NCI-H226 (cell line): ENCODE measurements around the gene TGFB1I1.
"Not testable (repeated sequence)": the region's sequence is repeated elsewhere in the genome, so short reads cannot be mapped to it uniquely, and the experiment has no call there.

Source experiments
- DNase-seq: peaks from one replicate; pipeline ENCODE4 v3.0.0-alpha.2; 2015

TGFB1I1 gene

DNA sequence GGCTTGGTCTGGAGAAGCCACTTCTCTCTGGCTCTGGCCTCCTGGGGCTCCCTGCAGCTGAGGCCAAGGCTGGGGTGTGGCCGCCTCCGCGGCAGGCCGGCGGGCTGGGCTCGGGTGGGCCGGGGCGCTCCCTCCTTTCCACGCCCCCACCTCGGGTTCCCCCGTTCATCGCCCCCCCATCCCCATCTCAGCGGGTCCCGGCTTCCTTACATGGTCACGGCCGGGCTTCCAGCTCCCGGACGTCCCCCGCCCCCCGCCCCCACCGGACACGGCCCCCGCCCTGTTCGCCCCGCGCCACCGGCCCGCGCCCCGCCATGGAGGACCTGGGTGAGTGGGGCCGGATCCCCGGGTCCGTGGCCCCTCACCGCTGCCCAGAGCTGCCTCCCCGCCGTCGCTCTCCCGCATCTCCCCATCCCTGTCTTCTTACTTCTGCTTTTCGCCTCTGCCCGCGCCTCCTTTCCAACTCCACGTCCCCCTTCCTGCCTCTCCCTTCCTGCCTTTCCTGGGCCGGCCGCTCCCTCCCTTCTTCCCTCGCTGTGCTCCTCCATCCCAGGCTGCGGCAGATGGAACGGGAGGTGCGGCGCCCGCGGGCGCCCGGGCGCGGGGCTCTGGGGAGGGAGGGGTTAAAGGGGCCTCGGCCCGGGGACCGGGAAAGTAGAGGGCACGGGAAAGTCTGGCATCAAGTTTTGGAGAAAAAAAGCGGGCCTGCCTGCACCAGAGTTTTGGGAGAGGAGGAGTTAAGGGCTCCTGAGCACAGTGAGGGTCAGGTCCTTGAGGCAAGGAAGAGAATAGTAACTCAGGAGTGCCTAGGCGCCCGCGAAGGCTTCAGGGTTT is at the start of gene TGFB1I1:
TSS of gene TGFB1I1 (plus strand) at position 278 of the 834 bp plus-strand sequence. CDS start at position 315, 37 bp downstream.
- peak; percentile 20 for DNase-seq

DNA sequence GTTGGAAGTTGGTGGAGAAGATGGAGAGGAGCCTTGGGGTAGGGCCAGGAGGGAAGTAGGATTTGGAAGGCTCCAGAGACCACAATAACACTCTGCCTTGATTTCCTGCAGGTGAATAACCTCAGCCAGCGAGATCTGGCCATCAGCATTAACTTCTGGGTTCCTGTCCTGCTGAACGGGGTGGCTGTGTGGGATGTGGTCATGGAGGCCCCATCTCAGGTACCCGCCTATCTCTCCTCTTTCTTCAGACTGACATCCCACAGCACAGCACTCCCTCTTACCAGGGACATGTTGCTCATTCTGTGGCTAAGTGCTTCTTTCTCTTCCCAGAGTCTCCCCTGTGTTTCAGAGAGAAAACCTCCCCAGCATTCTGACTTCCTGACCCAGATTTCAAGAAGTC is 48.7 kb upstream of the TGFB1I1 start:
- no peak for DNase-seq

DNA sequence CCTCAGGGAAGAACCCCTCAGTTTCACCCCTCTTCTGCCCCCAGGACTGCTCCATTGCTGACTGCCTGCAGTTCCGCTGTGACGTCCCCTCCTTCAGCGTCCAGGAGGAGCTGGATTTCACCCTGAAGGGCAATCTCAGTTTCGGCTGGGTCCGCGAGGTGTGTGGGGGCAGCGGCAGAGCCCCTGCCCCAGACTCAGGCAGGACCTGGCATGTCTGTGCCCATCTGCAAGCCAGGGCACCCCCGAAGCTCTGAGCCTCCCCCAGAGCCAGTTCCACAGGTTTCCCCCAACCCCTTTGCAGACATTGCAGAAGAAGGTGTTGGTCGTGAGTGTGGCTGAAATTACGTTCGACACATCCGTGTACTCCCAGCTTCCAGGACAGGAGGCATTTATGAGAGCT is 48.2 kb upstream of the TGFB1I1 start:
- no peak for DNase-seq

DNA sequence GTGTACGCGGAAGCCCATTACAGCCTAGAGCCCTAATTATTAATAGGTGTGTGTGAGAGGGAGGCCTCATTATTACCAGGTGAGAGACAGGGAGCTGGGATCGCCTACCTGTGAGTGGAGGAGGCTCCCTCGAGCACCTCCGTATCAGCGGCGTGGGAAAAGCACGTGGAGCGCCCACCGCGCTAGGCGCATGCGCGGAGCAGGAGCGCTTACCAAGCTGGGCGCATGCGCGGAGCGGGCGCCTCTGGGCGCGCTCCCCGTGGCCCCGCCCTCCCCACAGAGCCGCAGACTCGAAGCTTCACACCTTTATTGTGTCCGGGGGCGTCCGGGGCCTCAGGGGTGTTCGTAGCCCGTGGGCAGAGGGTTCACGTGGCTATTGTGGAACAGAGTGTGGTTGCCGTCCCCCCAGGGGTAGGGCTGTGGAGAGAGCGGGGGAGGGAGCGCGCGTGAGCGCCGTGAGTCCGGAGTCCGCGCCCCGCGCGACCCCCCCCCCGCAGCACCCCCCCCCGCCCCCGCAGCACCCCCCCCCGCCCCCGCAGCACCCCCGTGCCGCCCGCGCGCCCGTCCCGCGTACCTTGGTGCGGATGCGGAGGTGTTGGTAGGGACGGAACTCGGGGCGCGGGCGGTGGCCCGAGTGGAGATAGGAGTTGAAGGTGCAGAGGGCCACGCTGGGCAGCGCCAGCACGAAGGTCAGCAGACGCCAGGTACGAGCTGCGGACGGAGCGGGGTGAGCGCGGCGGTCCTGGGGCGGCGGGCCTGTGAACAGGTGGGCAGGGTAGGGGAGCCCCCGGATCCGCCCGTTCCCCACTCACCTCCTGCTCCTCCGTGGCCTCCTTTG is 44.3 kb upstream of the TGFB1I1 start:
- DNase-seq = no peak

DNA sequence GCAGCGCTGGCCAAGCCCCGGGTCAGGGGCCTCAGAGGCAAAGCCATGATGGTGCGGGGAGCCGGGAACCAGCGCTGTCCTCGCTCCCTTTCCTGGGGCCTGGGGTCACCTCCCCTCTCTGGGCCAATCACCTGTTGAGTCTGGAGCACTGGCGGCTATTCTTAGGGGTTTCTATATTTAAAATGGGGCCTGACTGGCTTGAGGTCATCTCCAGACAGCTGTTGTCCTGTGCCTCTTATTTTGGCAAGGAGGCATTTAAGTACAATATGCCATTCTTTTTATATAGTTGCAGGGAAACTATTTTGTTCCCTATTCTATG is 43.7 kb upstream of the TGFB1I1 start, which contains the start of gene COX6A2:
TSS of gene COX6A2 (minus strand) at position 82 of the 319 bp plus-strand sequence. CDS start at position 47, 35 bp downstream.
- DNase-seq = no peak

DNA sequence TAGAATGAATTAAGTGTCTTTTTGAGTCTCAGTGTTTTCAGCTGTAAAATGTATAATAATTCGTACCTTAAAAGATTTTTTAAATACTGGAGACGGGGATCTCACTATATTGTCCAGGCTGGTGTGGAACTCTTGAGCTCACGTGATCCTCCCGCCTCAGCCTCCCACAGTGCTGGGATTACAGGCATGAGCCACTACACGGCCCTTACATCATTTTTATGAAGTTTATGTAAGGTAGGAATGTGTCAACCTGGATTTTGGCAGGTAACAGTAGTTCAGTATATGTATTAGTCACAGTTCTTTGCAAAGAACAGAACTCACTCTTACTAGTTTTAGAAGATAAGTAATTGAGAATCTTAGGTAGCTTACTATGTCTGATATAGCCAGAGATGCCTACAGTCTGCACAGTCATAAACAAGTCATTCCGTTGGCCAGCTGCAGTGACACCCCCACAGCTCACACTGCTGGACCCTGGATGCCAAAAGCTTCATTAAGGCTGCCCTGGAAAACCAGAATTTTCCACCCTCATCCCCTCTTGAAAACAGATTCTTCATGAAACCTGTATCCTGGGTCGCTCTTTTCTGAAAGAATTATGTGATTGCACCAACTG is 43.2 kb upstream of the TGFB1I1 start:
- DNase-seq = no peak

DNA sequence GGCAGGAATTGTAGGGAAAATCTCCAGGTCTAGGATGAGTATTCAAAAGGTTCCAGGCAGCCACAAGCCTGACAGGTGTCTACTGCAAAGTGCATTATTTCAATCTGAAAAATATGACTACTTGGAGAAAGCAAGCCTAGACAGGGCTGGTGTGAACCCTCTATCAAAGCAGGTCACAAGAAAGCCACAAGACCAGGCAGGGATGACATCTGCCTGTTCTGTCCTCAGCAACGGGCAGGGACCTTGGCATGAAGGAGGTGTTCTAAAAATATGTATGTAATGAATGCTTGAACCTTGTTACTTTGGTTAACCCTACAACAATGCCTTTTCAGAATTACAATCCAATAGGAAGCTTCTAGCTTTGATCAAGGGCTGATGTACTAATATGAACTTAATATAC is 42.6 kb upstream of the TGFB1I1 start:
- DNase-seq = no peak

DNA sequence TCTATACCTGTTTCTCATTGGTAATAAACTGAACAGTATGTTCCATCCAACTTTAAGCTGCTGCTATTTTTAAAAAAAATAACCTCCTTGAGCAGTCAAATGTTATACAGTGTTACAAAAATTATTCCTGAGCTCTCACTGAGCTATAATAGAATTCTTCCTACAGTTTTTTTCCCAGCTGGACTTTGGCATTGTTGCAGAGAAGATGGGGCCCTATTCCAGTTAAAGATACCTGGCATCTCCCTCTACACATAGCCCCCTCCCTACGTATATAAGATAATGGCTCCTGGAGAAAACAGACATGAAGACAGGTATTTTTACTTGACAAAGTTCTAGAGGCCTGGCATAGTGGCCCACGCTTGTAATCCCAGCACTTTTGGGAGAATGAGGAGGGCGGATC is 42.2 kb upstream of the TGFB1I1 start:
- DNase-seq = no peak

DNA sequence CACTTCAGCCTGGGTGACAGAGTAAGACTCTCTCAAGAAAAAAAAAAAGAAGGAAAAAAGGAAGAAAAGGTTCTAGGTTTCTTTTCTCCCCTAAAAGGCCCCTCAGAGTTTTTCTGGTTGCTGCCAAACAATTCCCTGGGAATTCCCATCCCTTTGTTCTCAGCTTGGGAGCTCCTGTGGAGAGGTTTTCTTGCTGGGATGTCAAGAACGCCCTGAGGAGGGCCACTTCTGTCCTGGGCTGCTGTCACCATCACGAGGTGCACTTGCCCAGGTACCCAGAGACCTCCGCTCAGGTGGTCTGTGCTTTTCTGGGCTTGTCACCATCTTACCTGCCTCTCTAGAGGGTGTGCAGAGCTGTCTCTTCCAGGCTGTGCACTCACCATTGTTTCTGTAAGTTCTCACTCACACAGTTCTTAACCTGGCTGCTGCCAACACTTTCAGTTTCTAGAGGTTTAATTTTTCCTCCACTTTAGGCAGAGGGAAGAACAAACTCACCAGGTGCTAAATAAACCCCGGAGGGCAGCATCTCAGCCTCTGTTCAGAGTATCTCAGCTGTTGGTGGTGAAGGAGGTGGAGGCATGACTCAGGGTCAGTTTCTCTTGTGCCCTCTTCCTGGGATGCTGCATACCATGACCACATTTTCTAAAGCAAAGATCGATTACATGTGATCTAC is 41.4 kb upstream of the TGFB1I1 start:
- DNase-seq = no peak

DNA sequence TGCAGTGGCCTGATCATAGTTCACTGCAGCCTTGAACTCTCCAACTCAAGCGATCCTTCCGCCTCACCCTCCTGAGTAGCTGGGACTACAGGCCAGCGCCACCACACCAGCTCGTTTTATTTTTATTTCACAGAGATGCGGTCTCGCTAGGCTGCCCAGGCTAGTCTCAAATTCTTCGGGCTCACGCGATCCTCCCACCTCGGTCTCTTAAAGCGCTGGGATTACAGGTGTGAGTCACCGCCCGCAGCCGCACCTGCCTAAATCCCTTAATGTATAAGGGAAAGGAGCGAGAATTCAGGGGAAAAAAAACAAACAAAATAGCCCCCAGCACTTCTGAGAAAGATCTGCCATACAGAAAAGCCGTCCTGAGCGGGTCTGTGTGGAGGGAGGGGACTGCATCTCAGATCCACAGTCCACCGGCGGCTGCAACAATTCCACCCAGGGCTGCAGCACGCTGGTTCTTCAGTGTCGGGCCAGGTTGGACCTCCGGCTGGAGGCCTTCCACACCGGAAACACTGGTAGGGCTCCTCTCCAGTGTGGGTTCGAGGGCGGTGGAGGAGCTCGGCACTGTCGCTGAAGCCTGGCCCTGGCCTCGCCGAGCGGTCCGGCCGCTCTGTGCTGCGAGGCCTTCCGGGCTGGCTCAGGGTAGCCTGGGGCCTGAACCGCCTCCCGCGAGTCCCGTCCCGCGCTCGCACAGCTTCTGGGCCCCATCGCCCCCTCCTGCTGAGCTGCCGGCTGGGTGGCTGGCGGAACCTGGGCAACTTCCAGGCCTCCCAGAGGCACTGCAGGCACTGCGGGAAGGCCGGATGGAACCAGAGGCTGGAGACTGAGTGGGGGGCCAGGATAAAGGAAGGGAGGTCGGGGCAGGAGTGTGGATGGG is 36.4 kb upstream of the TGFB1I1 start:
- DNase-seq = no peak

DNA sequence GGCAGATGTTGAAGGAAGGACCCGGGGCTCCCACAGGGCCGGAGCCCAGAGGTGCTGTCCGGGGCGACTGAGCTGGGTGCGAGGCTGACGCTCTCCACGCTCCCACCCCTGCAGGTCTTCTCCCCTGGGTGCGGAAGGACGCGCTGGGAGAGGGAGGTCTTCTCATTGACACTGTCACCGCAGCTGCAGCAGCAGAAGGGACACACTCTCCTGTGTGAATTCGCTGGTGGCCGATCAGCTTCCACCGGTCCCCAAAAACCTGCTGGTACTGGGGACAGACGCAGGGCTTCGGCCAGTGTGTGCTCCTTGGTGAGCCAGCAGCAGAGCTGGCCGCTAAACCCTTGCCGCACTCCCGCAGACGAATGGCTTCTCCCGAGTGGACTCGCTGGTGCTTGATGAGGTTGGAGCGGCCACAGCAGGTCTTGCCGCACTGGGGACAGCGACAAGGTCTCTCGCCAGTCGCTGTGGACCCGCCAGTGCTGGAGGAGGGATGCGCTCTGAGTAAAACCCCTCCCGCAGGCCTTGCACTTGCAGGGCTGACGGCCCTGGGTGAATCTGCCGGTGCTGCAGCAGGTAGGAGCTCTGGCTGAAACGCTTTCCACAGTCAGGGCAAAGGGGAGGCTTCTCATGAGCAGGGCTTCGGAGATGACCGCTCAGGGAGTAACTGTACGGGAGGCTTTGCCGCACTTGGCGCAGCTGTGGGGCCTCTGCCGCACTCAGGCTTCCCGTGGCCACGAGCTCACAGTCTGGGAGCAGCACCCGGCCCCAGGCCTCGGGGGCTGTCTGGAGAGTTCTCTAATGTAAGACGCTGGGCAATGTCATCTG is 35.5 kb upstream of the TGFB1I1 start:
- DNase-seq = no peak

DNA sequence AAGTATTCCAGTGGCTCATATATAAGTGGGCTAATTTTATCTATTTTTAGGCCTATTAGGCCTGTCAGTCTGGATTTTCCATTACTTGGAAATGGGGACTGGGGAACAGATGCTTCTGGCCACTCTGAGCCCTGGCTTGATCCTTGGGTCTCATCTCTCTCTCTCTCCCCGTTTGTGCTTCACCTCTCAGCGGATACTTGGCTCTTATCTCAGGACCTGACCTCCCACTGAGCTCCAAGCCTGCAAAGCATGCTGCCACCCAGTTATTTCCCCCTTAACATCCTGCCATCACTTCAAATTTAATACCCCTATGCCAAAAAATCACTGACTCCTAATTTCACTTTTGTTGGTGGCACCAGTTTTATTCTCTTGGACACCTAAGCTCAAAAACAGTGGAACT is 33.5 kb upstream of the TGFB1I1 start:
- DNase-seq = no peak

DNA sequence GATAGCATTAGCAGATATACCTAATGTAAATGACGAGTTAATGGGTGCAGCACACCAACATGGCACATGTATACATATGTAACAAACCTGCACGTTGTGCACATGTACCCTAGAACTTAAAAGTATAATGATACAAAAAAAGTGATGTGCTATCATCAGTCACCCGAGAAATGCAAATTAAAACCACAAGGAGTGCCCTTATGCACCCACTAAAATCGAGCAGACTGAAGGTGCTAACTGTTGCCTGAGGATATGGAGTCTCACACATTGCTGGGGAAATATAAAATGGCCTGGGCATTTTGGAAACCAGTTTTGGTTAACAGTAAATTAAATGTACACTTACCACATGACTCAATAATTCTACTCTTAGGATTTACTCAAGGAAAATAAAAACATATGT is 32.9 kb upstream of the TGFB1I1 start:
- not testable (repeated sequence) for DNase-seq

DNA sequence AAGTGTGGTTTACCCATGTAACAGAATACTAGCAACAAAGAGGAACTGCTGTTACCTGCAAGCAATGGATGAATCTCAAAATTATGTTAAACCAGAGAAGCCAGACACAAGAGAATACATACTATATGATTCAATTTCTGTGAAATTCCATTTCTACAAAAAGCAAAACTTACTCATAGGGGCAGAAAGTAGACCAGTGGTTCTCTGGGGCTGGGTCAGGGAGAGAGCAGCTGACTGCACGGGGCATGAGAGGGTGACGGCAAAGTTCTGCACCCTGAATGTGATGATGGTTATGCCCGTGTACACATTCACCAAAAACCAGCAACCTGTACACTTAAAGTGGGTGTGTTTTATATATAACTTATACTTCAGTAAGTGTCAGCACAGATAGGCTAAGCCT is 32.4 kb upstream of the TGFB1I1 start:
- no peak for DNase-seq

DNA sequence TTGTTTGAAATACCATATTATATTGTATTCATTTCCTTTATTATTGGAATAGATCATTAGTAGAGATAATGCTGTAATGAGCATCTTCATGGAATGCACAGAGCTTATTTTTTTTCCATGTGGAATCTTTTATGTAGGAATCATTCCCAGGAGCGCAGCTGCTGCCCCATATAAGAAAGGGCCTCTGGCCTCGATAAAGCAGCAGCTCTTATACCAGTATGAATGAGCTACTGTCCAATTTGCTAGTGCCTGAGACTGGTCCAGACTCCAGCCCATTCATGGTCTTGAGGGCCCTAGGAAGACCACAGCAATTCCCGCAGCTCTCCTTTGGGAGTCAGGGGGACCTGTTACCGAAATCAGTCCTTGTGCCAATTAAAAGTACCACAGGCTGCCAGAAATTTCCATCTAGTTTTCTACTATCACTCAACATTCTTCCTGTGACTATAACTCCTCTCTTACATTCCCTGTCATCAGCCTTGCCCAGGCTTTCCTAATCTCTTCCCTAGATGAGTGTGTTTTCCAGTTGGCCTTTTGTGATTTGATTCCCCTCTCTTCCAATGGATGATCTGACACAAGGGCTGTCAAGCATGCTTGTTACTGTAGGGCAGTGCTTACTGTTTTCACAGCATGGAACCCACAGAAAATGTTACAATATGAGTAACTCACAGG is 31.3 kb upstream of the TGFB1I1 start:
- no peak for DNase-seq

DNA sequence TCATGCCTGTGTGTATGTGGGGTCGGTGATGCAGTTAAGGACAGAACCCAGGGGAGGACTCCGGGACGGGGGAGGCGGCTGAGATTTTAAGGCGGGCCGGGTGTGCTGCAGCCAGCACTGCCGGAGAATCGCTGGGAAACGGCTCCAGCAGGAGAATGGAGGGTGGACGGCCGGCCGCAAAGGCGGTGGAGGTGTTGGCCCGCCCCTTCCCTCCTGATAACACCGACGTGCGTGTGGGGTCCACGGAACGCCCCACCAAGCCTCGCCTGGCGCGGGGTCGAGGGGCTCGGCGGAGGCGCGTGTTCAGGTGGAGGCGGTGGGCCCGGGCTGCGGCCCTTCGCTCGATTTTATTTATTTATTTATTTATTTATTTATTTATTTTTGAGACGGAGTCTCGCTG is 30.0 kb upstream of the TGFB1I1 start:
- no peak for DNase-seq

DNA sequence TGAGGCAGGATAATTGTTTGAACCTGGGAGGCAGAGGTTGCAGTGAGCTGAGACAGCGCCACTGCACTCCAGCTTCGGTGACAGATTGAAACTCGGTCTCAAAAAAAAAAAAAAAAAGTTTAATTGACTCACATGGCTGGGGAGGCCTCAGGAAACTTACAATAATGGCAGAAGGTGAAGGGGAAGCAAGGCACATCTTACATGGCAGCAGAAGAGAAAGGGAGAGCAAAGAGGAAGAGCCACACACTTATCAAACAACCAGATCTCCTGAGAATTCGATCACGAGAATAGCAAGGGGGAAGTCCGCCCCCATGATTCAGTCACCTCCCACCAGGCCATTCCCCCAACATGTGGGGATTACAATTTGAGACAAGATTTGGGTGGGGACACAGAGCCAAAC is 26.0 kb upstream of the TGFB1I1 start:
- not testable (repeated sequence) for DNase-seq

DNA sequence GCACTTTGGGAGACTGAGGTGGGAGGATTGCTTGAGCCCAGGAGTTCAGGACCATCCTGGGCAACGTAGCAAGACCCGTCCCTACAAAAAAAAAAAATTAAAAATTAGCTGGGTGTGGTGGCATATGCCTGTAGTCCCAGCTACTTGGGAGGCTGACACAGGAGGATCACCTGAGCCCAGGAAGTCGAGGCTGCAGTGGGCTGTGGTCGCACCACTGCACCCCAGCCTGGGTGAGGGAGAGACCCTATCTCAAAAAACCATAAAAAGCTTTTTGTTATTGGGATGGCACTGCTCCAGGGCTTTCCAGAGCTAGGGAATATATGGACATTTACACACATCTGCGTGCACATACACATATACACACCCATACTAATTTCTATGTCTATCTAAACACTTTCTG is 20.8 kb upstream of the TGFB1I1 start:
- DNase-seq = no peak

DNA sequence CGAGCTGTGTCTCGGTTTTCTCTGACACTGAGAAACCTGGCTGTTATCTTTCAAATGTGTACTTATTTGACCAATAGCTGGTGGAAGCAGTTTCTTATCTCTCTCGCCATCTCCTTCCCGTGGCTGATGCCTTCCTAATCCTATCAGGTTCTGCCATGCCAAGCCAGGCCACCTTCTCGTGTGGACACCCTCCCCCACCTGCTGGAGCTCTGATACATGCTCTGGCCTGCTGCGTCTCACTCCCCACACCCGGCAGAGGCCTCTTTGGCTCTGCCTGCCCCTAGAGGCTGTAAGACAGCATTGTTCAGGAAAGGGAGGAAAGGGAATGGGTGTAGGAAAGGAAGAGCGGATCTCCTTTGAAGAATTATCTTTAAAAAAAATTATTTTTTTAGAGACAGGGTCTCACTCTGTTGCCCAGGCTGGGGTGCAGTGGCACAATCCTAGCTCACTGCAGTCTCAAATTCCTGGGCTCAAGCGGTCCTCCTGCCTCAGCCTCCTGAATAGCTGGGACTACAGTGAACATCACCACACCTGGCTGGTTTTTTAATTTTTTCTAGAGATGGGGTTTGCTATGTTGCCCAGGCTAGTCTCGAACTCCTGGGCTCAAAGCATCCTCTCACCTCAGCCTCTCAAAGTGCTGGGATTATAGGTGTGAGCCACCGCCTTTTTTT is 20.1 kb upstream of the TGFB1I1 start:
- DNase-seq = peak; percentile 82

DNA sequence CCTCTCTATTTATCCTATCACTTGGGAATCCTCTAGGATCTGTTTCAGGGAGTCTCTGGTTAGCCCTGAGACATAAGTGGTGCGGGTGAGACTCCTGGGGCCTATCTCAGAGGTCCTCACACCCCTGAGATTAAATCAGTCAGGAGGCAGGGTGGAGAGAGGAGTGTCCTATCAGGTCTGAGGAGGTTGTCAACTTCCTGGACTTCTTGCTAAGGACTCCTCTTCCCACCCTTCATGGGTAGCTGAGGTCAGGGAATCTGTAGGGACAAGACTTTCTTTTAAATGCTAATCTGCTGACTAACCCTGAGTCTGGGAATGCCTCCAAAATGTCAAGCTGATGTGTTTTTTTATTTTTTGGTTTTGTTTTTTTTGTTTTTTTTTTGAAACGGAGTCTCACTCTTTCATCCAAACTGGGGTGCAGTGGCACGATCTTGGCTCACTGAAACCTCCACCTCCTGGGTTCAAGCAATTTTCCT is 19.3 kb upstream of the TGFB1I1 start:
- DNase-seq = peak; percentile 88
